ENCODE measurements around the gene SCYL1. TPM values are rescaled to one million over a fixed set of nuclear protein-coding genes. Genes with fewer than 3 reads are reported as not detected.

The SCYL1 gene
- total and polyA plus RNA-seq, 4 donors, result 54.3 to 107 (median 86.5) TPM

- WGBS, 2 donors, result 39 to 53% methylated on average over 8 of the region's 8 CpGs
Measured at GRCh38 chr11:65577756-65578109, 52.9 kb downstream of the SCYL1 start.

GRCh38 chr11:65578134-65578533, 53.3 kb downstream of the SCYL1 start:
- H3K9ac ChIP-seq (ENCODE audit: insufficient read depth in 1 of 2, low read length in 2 of 2), result no peak overlapping the region
- peaks cover 0 to 34% (median 12%) of the 10 kb centered on the region in 4 donors for H3K36me3 ChIP-seq (ENCODE audit: control insufficient read depth in 4 of 4, insufficient read depth in 4 of 4, low read length in 4 of 4)
- no peak for TF ChIP-seq CTCF (IDR thresholded peaks at IDR 0.05; ENCODE audit: control extremely low read depth, extremely low read depth)
- H3K9me3 ChIP-seq (ENCODE audit: control insufficient read depth in 4 of 4, insufficient read depth in 3 of 4, low read length in 3 of 4), result peaks cover 0 to 3% (median 0%) of the 10 kb centered on the region in 4 donors
- WGBS, 2 donors, result 92 to 96% methylated on average over 7 of the region's 7 CpGs
- H3K4me1 ChIP-seq (ENCODE audit: control insufficient read depth in 5 of 5, insufficient read depth in 5 of 5, low read length in 5 of 5), result peaks cover 0 to 38% (median 15%) of the 10 kb centered on the region in 5 donors
- no peak for ATAC-seq (ENCODE audit: insufficient read depth, low FRiP score)
- no peak overlapping the region for H3K4me3 ChIP-seq
- H3K27me3 ChIP-seq (ENCODE audit: control insufficient read depth in 3 of 3, insufficient read depth in 3 of 3, low read length in 2 of 3), result peaks cover 0 to 2% (median 0%) of the 10 kb centered on the region in 3 donors
- peak overlapping the region in 1 of 2 donors; percentile 77 for H3K27ac ChIP-seq (ENCODE audit: low read depth in 1 of 2, low read length in 1 of 2)
- no peak for DNase-seq

More at GRCh38 chr11:65577756-65578109, 52.9 kb downstream of the SCYL1 start:
- peaks cover 0 to 40% (median 16%) of the 10 kb centered on the region in 5 donors for H3K4me1 ChIP-seq (ENCODE audit: control insufficient read depth in 5 of 5, insufficient read depth in 5 of 5, low read length in 5 of 5)
- ATAC-seq (ENCODE audit: insufficient read depth, low FRiP score), result no peak
- no peak for DNase-seq
- H3K27me3 ChIP-seq (ENCODE audit: control insufficient read depth in 3 of 3, insufficient read depth in 3 of 3, low read length in 2 of 3), result no peaks in the 10 kb centered on the region
- TF ChIP-seq CTCF (IDR thresholded peaks at IDR 0.05; ENCODE audit: control extremely low read depth, extremely low read depth), result no peak
- no peak overlapping the region for H3K9ac ChIP-seq (ENCODE audit: insufficient read depth in 1 of 2, low read length in 2 of 2)
- H3K9me3 ChIP-seq (ENCODE audit: control insufficient read depth in 4 of 4, insufficient read depth in 3 of 4, low read length in 3 of 4), result peaks cover 0 to 3% (median 0%) of the 10 kb centered on the region in 4 donors
- H3K4me3 ChIP-seq, result no peak overlapping the region
- peaks cover 0 to 34% (median 12%) of the 10 kb centered on the region in 4 donors for H3K36me3 ChIP-seq (ENCODE audit: control insufficient read depth in 4 of 4, insufficient read depth in 4 of 4, low read length in 4 of 4)
- H3K27ac ChIP-seq (ENCODE audit: low read depth in 1 of 2, low read length in 1 of 2), result peak overlapping the region; percentile 77 to 90

GRCh38 chr11:65578667-65579066, 53.8 kb downstream of the SCYL1 start:
- Histone ChIP-seq H3K36me3 (ENCODE audit: control insufficient read depth in 4 of 4, insufficient read depth in 4 of 4, low read length in 4 of 4) (peaks cover 0 to 34% (median 12%) of the 10 kb centered on the region in 4 donors), H3K27ac (ENCODE audit: low read depth in 1 of 2, low read length in 1 of 2) (no peak overlapping the region), H3K9ac (ENCODE audit: insufficient read depth in 1 of 2, low read length in 2 of 2) (no peak overlapping the region), H3K4me3 (no peak overlapping the region), H3K9me3 (ENCODE audit: control insufficient read depth in 4 of 4, insufficient read depth in 3 of 4, low read length in 3 of 4) (peaks cover 0 to 3% (median 0%) of the 10 kb centered on the region in 4 donors), H3K4me1 (ENCODE audit: control insufficient read depth in 5 of 5, insufficient read depth in 5 of 5, low read length in 5 of 5) (peaks cover 0 to 33% (median 11%) of the 10 kb centered on the region in 5 donors), H3K27me3 (ENCODE audit: control insufficient read depth in 3 of 3, insufficient read depth in 3 of 3, low read length in 2 of 3) (peaks cover 0 to 3% (median 0%) of the 10 kb centered on the region in 3 donors)
- DNase-seq, result no peak
- no peak for ATAC-seq (ENCODE audit: insufficient read depth, low FRiP score)
- 91% methylated on average over 3 of the region's 3 CpGs for WGBS, 2 donors
- TF ChIP-seq CTCF (IDR thresholded peaks at IDR 0.05; ENCODE audit: control extremely low read depth, extremely low read depth), result no peak

- Histone ChIP-seq H3K9me3 (ENCODE audit: control insufficient read depth in 4 of 4, insufficient read depth in 3 of 4, low read length in 3 of 4) (peaks cover 0 to 3% (median 0%) of the 10 kb centered on the region in 4 donors), H3K4me3 (no peak overlapping the region), H3K36me3 (ENCODE audit: control insufficient read depth in 4 of 4, insufficient read depth in 4 of 4, low read length in 4 of 4) (peaks cover 0 to 37% (median 13%) of the 10 kb centered on the region in 4 donors), H3K4me1 (ENCODE audit: control insufficient read depth in 5 of 5, insufficient read depth in 5 of 5, low read length in 5 of 5) (peaks cover 0 to 29% (median 11%) of the 10 kb centered on the region in 5 donors), H3K27me3 (ENCODE audit: control insufficient read depth in 3 of 3, insufficient read depth in 3 of 3, low read length in 2 of 3) (peaks cover 0 to 9% (median under 1%) of the 10 kb centered on the region in 3 donors), H3K9ac (ENCODE audit: insufficient read depth in 1 of 2, low read length in 2 of 2) (no peak overlapping the region), H3K27ac (ENCODE audit: low read depth in 1 of 2, low read length in 1 of 2) (no peak overlapping the region)
- TF ChIP-seq CTCF (IDR thresholded peaks at IDR 0.05; ENCODE audit: control extremely low read depth, extremely low read depth), result no peak
- no peak for DNase-seq
- no peak for ATAC-seq (ENCODE audit: insufficient read depth, low FRiP score)
- WGBS, 2 donors, result 43 to 78% methylated on average over 4 of the region's 4 CpGs
Measured at GRCh38 chr11:65579291-65579690, 54.4 kb downstream of the SCYL1 start.
